ENCODE measurements around the gene UGT1A8. TPM values are rescaled to one million over a fixed set of nuclear protein-coding genes. Genes with fewer than 3 reads are reported as not detected.
"Not testable (repeated sequence)": the region's sequence is repeated elsewhere in the genome, so short reads cannot be mapped to it uniquely, and the experiment has no call there.

Gene UGT1A8
- total RNA-seq, 2 donors from 2014 or later: not detected

DNA sequence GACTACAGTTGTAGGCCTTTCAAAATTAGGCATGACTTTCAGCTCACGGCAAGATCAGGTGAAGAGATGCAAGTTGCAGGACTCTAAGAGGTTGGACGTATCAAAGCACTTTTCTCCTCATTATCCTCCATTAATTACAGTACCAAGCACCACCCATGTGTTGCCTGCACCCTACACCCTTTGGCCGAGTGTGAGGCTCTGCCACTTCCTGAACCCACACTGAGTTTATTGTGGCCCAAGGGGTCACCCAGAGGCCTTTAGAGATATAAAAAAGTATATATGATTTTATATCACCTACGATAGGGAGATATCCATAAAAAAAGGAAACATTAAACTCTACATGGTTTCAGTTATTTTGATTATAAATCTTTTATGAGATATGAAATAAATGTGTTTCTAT lies 2.8 kb downstream of the UGT1A8 start:
- Mint-ChIP-seq H3K27ac (no peak overlapping the region), H3K36me3 (peaks cover 0 to 8% of the 10 kb centered on the region in 2 donors), H3K9me3 (no peaks in the 10 kb centered on the region)
- ATAC-seq: no peak
- DNase-seq (ENCODE audit: low spot score in 2 of 2): no peak

DNA sequence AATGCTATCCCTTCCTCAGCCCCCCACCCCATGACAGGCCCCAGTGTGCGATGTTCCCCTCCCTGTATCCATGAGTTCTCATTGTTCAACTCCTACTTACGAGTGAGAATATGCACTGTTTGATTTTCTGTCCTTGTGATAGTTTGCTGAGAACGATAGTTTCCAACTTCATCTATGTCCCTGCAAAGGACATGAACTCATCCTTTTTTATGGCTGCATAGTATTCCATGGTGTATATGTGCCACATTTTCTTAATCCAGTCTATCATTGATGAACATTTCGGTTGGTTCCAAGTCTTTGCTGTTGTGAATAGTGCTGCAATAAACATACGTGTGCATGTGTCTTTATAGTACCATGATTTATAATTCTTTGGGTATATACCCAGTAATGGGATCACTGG lies 4.4 kb downstream of the UGT1A8 start:
- not testable (repeated sequence) for H3K27ac Mint-ChIP-seq; H3K9me3 Mint-ChIP-seq; DNase-seq (ENCODE audit: low spot score in 2 of 2); H3K36me3 Mint-ChIP-seq; ATAC-seq

DNA sequence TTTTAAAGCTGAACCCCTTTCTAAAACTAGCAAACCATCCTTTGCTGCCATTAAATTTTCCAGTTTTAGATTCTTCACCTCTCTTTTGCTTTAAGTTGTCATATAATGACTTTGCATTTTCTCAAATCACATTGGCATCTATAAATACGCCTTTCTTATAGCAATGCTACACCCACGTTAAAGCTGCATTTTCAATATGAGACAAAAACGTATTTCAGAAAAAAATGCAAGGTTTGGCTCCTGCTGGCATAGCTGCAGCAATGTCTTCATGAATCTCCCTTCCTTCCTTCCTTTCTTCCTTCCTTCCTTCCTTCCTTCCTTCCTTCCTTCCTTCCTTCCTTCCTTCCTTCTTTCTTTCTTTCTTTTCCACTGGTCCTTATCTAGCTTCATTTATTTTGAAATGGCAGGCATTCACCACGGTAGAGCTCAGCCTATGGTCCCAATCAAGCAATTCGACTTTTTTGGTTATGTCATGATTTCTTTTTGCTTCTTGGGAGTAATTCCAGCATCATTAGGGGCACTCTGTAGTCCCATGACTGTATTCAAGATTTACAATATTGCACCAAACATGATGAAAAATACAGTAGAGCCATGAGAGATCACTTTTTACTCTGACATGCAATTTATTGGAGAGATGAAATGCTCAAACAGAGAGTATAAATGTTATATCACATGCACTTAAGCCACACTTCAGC lies 10.0 kb downstream of the UGT1A8 start:
- peaks cover 9 to 18% of the 10 kb centered on the region in 2 donors for H3K9me3 Mint-ChIP-seq
- DNase-seq (ENCODE audit: low spot score in 2 of 2) (no peak), ATAC-seq (no peak)
- H3K27ac Mint-ChIP-seq: no peak overlapping the region
- peaks cover 0 to 7% of the 10 kb centered on the region in 2 donors for H3K36me3 Mint-ChIP-seq

DNA sequence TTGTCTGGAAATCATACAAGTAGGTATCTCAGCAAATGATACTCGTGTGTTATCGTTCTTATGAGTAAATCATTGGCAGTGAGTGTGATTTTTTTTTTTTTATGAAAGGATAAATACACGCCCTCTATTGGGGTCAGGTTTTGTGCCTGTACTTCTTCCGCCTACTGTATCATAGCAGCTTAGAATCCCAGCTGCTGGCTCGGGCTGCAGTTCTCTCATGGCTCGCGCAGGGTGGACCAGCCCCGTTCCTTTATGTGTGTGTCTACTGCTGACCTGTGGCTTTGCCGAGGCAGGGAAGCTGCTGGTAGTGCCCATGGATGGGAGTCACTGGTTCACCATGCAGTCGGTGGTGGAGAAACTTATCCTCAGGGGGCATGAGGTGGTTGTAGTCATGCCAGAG lies 18.9 kb downstream of the UGT1A8 start, which contains the start of gene UGT1A10:
Gene UGT1A10, plus strand, starts transcription at position 143 of the 400 bp plus-strand sequence. Its CDS starts 75 bp downstream, at position 218.
- DNase-seq (ENCODE audit: low spot score in 2 of 2); H3K36me3 Mint-ChIP-seq; H3K27ac Mint-ChIP-seq; ATAC-seq; H3K9me3 Mint-ChIP-seq: not testable (repeated sequence)

DNA sequence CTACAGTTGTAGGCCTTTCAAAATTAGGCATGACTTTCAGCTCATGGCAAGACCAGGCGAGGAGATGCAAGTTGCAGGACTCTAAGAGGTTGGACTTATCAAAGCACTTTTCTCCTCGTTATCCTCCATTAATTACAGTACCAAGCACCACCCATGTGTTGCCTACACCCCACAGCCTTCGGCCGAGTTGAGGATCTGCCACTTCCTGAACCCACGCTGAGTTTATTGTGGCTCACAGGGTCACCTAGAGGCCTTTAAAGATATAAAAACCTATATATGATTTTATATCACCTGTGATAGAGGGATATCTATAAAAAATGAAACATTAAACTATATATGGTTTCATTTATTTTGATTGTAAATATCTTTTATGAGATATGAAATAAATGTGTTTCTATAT lies 21.4 kb downstream of the UGT1A8 start:
- H3K36me3 Mint-ChIP-seq: peaks cover 0 to 4% of the 10 kb centered on the region in 2 donors
- DNase-seq (ENCODE audit: low spot score in 2 of 2): no peak
- ATAC-seq: no peak
- no peak overlapping the region for H3K27ac Mint-ChIP-seq
- peaks cover 3 to 5% of the 10 kb centered on the region in 2 donors for H3K9me3 Mint-ChIP-seq

DNA sequence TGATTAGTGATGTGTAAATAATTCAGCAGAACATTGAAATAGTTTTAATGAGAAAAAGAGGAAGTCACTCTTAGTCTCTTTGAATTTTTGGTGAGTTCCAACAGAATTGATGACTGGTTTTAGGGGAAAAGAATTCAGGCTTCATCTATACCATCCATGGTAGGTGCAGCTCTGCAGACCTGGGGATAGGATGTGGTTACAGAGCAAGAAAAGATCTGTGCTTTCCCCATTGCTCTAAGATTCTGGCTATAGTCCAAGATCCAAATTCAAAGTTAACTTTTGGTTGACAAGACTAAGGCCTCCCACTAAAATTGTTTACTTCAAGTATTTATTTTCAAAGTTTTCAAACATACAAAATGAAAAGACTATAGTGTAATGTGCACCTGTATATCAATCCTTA lies 22.4 kb downstream of the UGT1A8 start:
- Mint-ChIP-seq H3K36me3 (peaks cover 0 to 4% of the 10 kb centered on the region in 2 donors), H3K9me3 (peaks cover 5 to 8% of the 10 kb centered on the region in 2 donors)
- ATAC-seq: no peak

DNA sequence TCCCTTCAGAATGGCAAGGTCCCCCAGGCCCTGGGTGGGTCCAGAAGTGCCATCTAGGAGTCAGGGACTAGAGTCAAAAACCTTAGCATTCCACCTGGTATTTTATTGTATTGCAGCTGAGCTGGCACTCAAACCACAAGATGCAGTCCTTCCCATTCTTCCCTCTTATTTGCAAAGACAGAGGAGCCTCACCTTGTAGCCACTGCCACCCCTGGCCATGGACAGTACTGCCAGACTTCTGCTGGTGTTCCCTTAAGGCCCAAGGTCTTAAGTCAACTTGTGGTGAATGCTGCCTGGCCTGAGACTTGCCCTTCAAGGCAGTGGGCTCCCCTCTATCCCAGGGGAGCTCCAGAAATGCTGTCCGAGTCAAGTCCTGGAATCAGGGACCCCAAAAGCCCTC lies 25.7 kb downstream of the UGT1A8 start:
- Mint-ChIP-seq H3K27ac (no peak overlapping the region), H3K36me3 (peaks cover 14 to 20% of the 10 kb centered on the region in 2 donors), H3K9me3 (peaks cover 13 to 22% of the 10 kb centered on the region in 2 donors)
- ATAC-seq (no peak), DNase-seq (ENCODE audit: low spot score in 2 of 2) (no peak)

More for the DNA sequence above, 22.4 kb downstream of the UGT1A8 start:
- DNase-seq (ENCODE audit: low spot score in 2 of 2): no peak
- H3K27ac Mint-ChIP-seq: no peak overlapping the region

DNA sequence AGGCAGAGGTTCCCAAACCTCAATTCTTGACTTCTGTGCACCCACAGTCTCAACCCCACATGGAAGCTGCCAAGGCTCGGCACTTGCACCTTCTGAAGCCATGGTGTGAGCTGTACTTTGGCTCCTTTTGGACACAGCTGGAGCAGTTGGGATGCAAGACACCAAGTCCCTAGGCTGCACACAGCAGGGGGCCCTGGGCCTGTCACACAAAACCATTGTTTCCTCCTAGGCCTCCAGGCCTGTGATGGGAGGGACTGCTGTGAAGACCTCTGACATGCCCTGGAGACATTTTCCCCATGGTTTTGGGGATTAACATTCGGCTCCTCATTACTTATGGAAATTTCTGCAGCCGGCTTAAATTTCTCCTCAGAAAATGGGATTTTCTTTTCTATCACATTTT lies 28.6 kb downstream of the UGT1A8 start:
- peaks cover 14 to 20% of the 10 kb centered on the region in 2 donors for H3K36me3 Mint-ChIP-seq
- not testable (repeated sequence) for ATAC-seq
- peaks cover 13 to 22% of the 10 kb centered on the region in 2 donors for H3K9me3 Mint-ChIP-seq

DNA sequence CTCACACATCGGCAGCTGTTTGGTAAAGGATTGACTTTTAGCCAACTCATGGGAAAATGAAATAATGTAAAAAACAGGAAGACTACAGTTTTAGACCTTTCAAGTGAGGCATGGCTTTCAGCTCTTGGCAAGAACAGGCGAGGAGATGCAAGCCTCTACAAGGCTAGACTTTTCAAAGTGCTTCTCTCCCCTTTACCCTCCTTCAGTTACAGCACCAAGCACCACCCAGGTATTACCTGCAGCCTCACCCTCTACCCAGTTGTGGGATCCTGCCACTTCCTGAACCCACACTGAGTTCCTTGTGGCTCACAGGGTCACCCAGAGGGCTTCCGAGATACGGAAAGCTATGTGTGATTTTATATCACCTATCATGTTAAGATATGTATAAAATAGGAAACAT lies 33.5 kb downstream of the UGT1A8 start:
- DNase-seq (ENCODE audit: low spot score in 2 of 2) (no peak), ATAC-seq (no peak)
- no peak overlapping the region for H3K27ac Mint-ChIP-seq
- peaks cover 9 to 20% of the 10 kb centered on the region in 2 donors for H3K36me3 Mint-ChIP-seq
- H3K9me3 Mint-ChIP-seq: peaks cover 8 to 13% of the 10 kb centered on the region in 2 donors

More for the DNA sequence above, 28.6 kb downstream of the UGT1A8 start:
- H3K27ac Mint-ChIP-seq; DNase-seq (ENCODE audit: low spot score in 2 of 2): not testable (repeated sequence)

DNA sequence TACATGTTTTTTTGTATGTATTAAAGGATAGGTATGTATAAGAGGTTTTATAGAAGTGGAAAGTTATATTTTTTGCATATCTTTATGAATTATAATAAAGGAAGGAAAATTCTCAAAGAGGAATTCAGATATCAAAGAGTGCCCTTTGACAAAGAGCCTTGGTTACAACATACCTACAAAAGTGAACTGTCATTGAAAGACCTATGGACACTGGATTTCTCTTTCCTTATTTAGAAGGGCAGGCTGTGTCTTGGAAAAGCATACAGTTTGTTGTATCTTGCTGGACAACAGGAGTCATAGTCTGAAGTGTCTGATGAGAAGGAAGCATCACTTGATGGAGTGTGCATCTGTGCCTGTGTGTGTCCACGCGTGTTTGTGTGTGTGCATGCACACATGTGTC lies 34.0 kb downstream of the UGT1A8 start:
- ATAC-seq (no peak), DNase-seq (ENCODE audit: low spot score in 2 of 2) (no peak)
- no peak overlapping the region for H3K27ac Mint-ChIP-seq
- H3K36me3 Mint-ChIP-seq: peaks cover 5 to 16% of the 10 kb centered on the region in 2 donors
- peaks cover 7 to 11% of the 10 kb centered on the region in 2 donors for H3K9me3 Mint-ChIP-seq

DNA sequence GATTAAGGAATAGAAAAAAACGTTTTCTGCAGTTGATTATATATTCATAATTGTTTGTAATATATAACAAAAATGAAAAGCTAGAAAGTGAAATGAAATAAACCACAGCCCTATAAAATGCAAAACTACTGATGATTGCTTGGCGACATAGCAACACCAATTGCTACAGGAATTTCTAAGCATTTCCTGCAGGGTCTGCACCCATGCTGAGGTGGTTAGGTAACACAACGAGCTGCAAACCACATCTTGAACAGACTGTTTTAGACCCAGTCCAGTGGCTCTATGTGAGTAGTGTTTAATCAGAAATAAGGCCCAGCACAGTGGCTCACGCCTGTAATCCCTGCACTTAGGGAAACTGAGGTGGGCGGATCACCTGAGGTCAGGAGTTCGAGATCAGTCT lies 37.1 kb downstream of the UGT1A8 start:
- H3K27ac Mint-ChIP-seq: no peak overlapping the region
- no peaks in the 10 kb centered on the region for H3K9me3 Mint-ChIP-seq
- no peaks in the 10 kb centered on the region for H3K36me3 Mint-ChIP-seq
- ATAC-seq (no peak), DNase-seq (ENCODE audit: low spot score in 2 of 2) (no peak)

DNA sequence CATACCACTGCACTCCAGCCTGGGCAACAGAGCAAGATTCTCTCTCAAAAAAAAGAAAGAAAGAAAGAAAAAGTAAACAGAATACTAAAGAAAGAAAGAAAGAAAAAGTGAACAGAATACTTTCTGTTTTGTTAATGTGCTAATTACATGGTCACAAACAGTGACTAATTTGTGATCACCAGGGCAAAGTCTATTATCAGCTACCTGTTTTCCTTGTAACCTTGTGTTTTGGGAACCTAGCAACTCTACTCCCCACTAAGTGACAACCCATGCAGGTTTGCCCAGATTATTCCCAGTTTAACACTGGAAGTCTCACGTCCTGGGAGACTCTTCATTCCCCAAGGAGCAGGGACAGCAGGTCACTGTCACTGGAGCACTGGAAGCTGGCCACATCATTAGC lies 37.6 kb downstream of the UGT1A8 start:
- ATAC-seq (no peak), DNase-seq (ENCODE audit: low spot score in 2 of 2) (no peak)
- Mint-ChIP-seq H3K9me3 (no peaks in the 10 kb centered on the region), H3K27ac (no peak overlapping the region), H3K36me3 (no peaks in the 10 kb centered on the region)

DNA sequence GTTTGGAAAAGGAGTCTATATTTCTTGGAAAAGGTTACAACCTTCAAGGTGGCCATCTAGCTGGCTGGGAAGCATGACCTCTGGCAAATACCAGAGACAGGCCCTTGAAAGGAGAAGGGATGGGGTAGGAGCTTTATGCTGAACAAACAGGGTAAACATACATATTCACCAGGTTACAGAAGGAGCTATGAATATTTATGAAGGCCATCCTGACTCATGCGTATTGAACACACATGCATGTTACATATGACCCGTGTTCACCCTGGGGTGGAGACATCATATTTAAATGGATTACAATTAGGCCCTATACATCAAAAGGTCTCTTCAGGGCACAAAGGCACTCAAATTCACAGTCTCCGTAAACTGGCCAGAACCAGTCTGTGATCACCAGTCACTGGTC lies 38.5 kb downstream of the UGT1A8 start:
- not testable (repeated sequence) for DNase-seq (ENCODE audit: low spot score in 2 of 2); H3K36me3 Mint-ChIP-seq; H3K9me3 Mint-ChIP-seq; H3K27ac Mint-ChIP-seq; ATAC-seq

DNA sequence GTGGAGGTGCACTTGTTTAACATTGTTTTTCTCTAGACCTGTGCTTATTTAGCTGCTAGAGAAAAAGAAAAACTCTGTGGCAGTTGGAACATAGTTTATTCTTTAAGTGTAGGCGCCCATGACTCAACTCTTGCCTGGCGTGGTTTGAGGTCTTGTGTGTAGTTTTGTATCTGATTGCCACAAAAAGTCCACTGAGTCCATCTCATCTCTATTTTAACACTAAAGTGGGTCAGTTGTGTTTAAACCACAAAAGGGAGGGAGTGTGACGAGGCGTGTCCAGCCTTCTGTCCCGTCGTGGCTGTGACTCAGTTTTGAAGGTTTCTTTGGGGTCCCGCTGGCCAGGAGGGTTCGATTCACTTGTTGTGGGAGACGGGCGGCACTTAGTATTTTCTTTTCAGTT lies 39.0 kb downstream of the UGT1A8 start:
- DNase-seq (ENCODE audit: low spot score in 2 of 2) (no peak), ATAC-seq (no peak)
- Mint-ChIP-seq H3K36me3 (no peaks in the 10 kb centered on the region), H3K9me3 (no peaks in the 10 kb centered on the region), H3K27ac (no peak overlapping the region)

DNA sequence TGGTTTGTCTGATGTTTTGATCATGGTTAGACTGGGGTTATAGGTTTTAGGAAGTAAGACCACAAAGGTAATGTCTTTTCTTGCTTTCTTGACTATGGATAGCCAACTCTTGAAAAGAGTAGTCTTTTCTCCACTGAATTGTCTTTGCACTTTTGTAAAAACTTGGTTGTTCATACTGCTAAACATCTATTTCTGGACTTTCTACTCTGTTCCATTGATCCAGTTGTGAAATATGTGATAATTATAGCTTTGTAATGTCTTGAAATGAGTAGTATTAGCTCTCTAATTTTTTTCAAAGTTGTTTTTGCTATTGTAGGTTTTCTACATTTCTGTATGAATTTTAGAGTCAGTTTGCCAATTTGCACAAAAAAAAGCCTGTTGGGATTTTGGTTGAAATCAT lies 41.2 kb downstream of the UGT1A8 start:
- no peak overlapping the region for H3K27ac Mint-ChIP-seq
- DNase-seq (ENCODE audit: low spot score in 2 of 2) (no peak), ATAC-seq (no peak)
- no peaks in the 10 kb centered on the region for H3K9me3 Mint-ChIP-seq
- no peaks in the 10 kb centered on the region for H3K36me3 Mint-ChIP-seq

DNA sequence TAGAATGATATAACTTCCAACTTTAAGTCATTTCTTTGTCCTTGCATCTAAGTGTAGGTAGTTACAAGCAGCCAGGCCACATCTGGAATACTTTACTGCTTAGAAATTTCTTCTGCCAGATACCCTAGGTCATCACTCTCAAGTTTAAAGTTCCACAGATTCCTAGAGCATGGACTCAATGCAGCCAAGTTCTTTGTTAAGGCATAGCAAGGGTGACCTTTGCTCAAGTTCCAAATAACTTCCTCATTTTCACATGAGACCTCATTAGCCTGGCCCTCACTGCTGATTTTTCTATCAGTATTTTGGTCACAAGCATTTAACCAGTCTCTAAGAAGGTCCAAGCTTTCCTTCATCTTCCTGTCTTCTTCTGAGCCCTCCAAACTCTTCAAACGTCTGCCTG lies 46.5 kb downstream of the UGT1A8 start:
- ATAC-seq: no peak
- no peak overlapping the region for H3K27ac Mint-ChIP-seq

DNA sequence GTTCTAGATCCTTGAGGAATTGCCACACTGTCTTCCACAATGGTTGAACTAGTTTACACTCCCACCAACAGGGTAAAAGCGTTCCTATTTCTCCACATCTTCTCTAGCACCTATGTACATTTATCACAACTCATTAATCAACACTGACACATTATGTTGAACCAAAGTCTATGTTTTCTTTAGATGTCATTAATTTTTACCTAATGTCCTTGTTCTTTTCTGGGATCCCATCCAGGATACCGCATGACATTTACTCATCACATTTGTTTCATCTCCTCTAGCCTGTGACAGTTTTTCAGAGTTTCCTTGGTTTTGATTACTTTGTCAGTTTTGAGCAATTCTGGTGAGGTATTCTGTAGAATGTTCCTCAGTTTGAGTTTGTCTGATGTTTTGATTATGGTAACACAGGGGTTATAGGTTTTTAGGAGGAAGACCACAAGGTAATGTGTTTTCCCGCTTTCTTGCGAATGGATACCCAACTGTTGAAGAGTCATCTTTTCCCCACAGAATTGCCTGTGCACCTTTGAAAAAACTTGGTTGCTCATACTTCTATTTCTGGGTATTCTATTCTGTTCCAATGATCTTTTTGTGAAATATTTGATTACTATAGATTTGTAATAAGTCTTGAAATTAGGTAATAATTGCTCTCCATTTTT lies 51.3 kb downstream of the UGT1A8 start:
- Mint-ChIP-seq H3K27ac (no peak overlapping the region), H3K9me3 (peaks cover 0 to 8% of the 10 kb centered on the region in 2 donors), H3K36me3 (peaks cover 0 to 7% of the 10 kb centered on the region in 2 donors)
- no peak for ATAC-seq
- no peak for DNase-seq (ENCODE audit: low spot score in 2 of 2)

More for the DNA sequence above, 46.5 kb downstream of the UGT1A8 start:
- no peaks in the 10 kb centered on the region for H3K36me3 Mint-ChIP-seq
- no peak for DNase-seq (ENCODE audit: low spot score in 2 of 2)
- H3K9me3 Mint-ChIP-seq: peaks cover 0 to 4% of the 10 kb centered on the region in 2 donors
